ENCODE measurements around the gene CAPN13.

The CAPN13 gene

GRCh38 chr2:30808695-30809094, 1.4 kb upstream of the CAPN13 start:
- DNase-seq (ENCODE audit: low spot score), result no peak
- no peak overlapping the region for H3K4me3 ChIP-seq (ENCODE audit: severe bottlenecking)
- no peaks in the 10 kb centered on the region for H3K4me1 ChIP-seq (ENCODE audit: insufficient read depth, poor library complexity, severe bottlenecking)
- H3K36me3 ChIP-seq (ENCODE audit: low read depth), result no peaks in the 10 kb centered on the region
- H3K27me3 ChIP-seq (ENCODE audit: insufficient read depth, poor library complexity, severe bottlenecking), result peaks cover 3% of the 10 kb centered on the region
- H3K9me3 ChIP-seq (ENCODE audit: severe bottlenecking), result no peaks in the 10 kb centered on the region
- ATAC-seq (ENCODE audit: low read depth), result no peak
- no peak overlapping the region for H3K27ac ChIP-seq (ENCODE audit: poor library complexity, severe bottlenecking)
- no peak for TF ChIP-seq CTCF (IDR thresholded peaks at IDR 0.05; ENCODE audit: poor library complexity, severe bottlenecking)

GRCh38 chr2:30803281-30803680, 4.0 kb downstream of the CAPN13 start:
- Histone ChIP-seq H3K9me3 (ENCODE audit: severe bottlenecking) (no peaks in the 10 kb centered on the region), H3K27me3 (ENCODE audit: insufficient read depth, poor library complexity, severe bottlenecking) (no peaks in the 10 kb centered on the region), H3K27ac (ENCODE audit: poor library complexity, severe bottlenecking) (no peak overlapping the region), H3K36me3 (ENCODE audit: low read depth) (no peaks in the 10 kb centered on the region), H3K4me1 (ENCODE audit: insufficient read depth, poor library complexity, severe bottlenecking) (no peaks in the 10 kb centered on the region), H3K4me3 (ENCODE audit: severe bottlenecking) (no peak overlapping the region)
- no peak for DNase-seq (ENCODE audit: low spot score)
- ATAC-seq (ENCODE audit: low read depth), result no peak
- TF ChIP-seq CTCF (IDR thresholded peaks at IDR 0.05; ENCODE audit: poor library complexity, severe bottlenecking), result no peak

GRCh38 chr2:30802611-30803010, 4.6 kb downstream of the CAPN13 start:
- no peak for ATAC-seq (ENCODE audit: low read depth)
- no peak for TF ChIP-seq CTCF (IDR thresholded peaks at IDR 0.05; ENCODE audit: poor library complexity, severe bottlenecking)
- no peak for DNase-seq (ENCODE audit: low spot score)
- Histone ChIP-seq H3K9me3 (ENCODE audit: severe bottlenecking) (no peaks in the 10 kb centered on the region), H3K36me3 (ENCODE audit: low read depth) (no peaks in the 10 kb centered on the region), H3K4me3 (ENCODE audit: severe bottlenecking) (no peak overlapping the region), H3K27me3 (ENCODE audit: insufficient read depth, poor library complexity, severe bottlenecking) (no peaks in the 10 kb centered on the region), H3K27ac (ENCODE audit: poor library complexity, severe bottlenecking) (no peak overlapping the region), H3K4me1 (ENCODE audit: insufficient read depth, poor library complexity, severe bottlenecking) (no peaks in the 10 kb centered on the region)

- no peaks in the 10 kb centered on the region for H3K4me1 ChIP-seq (ENCODE audit: insufficient read depth, poor library complexity, severe bottlenecking)
- no peak overlapping the region for H3K27ac ChIP-seq (ENCODE audit: poor library complexity, severe bottlenecking)
- H3K27me3 ChIP-seq (ENCODE audit: insufficient read depth, poor library complexity, severe bottlenecking), result no peaks in the 10 kb centered on the region
- H3K9me3 ChIP-seq (ENCODE audit: severe bottlenecking), result no peaks in the 10 kb centered on the region
- DNase-seq (ENCODE audit: low spot score) (no peak), ATAC-seq (ENCODE audit: low read depth) (no peak)
- H3K4me3 ChIP-seq (ENCODE audit: severe bottlenecking), result no peak overlapping the region
- H3K36me3 ChIP-seq (ENCODE audit: low read depth), result no peaks in the 10 kb centered on the region
- no peak for TF ChIP-seq CTCF (IDR thresholded peaks at IDR 0.05; ENCODE audit: poor library complexity, severe bottlenecking)
Measured at GRCh38 chr2:30801821-30802455, 5.3 kb downstream of the CAPN13 start.

- ATAC-seq (ENCODE audit: low read depth) (no peak), DNase-seq (ENCODE audit: low spot score) (no peak)
- H3K36me3 ChIP-seq (ENCODE audit: low read depth), result no peaks in the 10 kb centered on the region
- H3K27me3 ChIP-seq (ENCODE audit: insufficient read depth, poor library complexity, severe bottlenecking), result no peaks in the 10 kb centered on the region
- no peak overlapping the region for H3K4me3 ChIP-seq (ENCODE audit: severe bottlenecking)
- H3K27ac ChIP-seq (ENCODE audit: poor library complexity, severe bottlenecking), result no peak overlapping the region
- H3K9me3 ChIP-seq (ENCODE audit: severe bottlenecking), result no peaks in the 10 kb centered on the region
- TF ChIP-seq CTCF (IDR thresholded peaks at IDR 0.05; ENCODE audit: poor library complexity, severe bottlenecking), result no peak
- H3K4me1 ChIP-seq (ENCODE audit: insufficient read depth, poor library complexity, severe bottlenecking), result no peaks in the 10 kb centered on the region
Measured at GRCh38 chr2:30800159-30800558, 7.1 kb downstream of the CAPN13 start.
